Measurements from ENCODE around the gene SLC7A8. TPM values are rescaled to one million over a fixed set of nuclear protein-coding genes. Genes with fewer than 3 reads are reported as not detected.
A peak's percentile ranks its signal among the peaks of the same experiment; 100 is the strongest.

The SLC7A8 gene
- total and polyA plus RNA-seq, 4 experiments from 2014 or later = 0.56 to 4.1 (median 1.5) TPM

DNA sequence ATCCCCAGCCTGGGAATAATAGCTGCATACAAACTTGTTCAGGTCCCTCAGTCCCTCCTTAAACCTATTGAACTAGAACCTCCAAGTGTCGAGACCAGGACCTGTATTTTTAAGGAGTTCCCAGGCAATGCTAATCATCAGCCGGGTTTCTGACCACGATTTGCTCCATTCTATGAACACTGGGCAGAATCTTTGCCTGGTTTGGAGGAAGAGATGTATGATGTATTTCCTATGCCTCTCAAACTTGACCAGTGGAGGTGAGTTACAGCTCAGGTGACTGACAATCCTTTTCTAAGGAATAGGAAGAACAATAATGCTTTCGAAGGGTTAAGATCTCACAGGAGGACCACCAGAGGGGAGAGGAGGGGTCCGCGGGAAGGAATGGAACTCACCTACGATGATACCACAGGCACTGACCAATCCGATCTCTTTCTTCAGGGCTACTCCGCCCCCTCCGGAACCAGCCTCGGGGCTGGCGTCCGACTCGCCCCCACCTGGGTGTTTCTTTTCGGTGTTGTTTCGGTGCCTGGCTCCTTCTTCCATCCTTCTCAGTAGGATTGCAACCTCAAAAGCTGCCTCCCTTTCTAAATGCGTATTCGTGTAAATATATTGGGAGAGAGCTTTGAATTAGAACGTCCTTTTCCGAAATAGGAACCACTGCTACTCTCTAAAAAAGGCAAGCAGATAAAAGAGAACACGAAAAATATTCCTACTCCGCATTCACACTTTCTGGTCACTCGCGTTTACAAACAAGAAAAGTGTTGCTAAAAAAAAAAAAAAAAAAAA is 895 bp downstream of the SLC7A8 start:
- ChIA-PET CTCF (ENCODE audit: partially characterized antibody) (interaction anchor here (0.7 to 9.9 kb wide), 7 partner anchors 8 to 640 kb away, joined by 3 to 151 read pairs (median 4); partner anchors contain the start of genes CEBPE and PPP1R3E), POLR2A (ENCODE audit: partially characterized antibody) (interaction anchor here (0.7 to 2.9 kb wide), 4 partner anchors 56 to 120 kb away, joined by 3 to 9 read pairs (median 4); partner anchors contain the start of gene PPP1R3E)
- Mint-ChIP-seq H3K27me3 (peaks cover 18 to 25% of the 10 kb centered on the region in 2 donors), H3K36me3 (no peaks in the 10 kb centered on the region), H3K4me3 (no peak overlapping the region), H3K27ac (no peak overlapping the region), H3K4me1 (peaks cover 0 to 11% (median 0%) of the 10 kb centered on the region in 4 donors), H3K9me3 (no peaks in the 10 kb centered on the region)
- peaks cover 16% of the 10 kb centered on the region for H3K4me1 ChIP-seq (ENCODE audit: insufficient read depth, low read length)
- intact Hi-C loops (cut with micrococcal nuclease) = no loop called here
- H3K27ac ChIP-seq (ENCODE audit: low read depth, low read length) = no peak overlapping the region
- peak overlapping the region; percentile 26 to 37 for H3K4me3 ChIP-seq (ENCODE audit: low read length in 2 of 2)
- peaks cover 15% of the 10 kb centered on the region for H3K27me3 ChIP-seq (ENCODE audit: insufficient read depth, low read length)
- H3K36me3 ChIP-seq (ENCODE audit: insufficient read depth, low read length) = no peaks in the 10 kb centered on the region
- no peaks in the 10 kb centered on the region for H3K9me3 ChIP-seq (ENCODE audit: control insufficient read depth in 1 of 2, low read length in 2 of 2)
- peak in 3 of 5 donors; percentile 27 to 43 (median 32) for DNase-seq

GRCh38 chr14:23181946-23182345 is 1.5 kb downstream of the SLC7A8 start:
- H3K4me1 ChIP-seq (ENCODE audit: insufficient read depth, low read length) = peaks cover 16% of the 10 kb centered on the region
- no peak for DNase-seq
- no peaks in the 10 kb centered on the region for H3K36me3 ChIP-seq (ENCODE audit: insufficient read depth, low read length)
- Mint-ChIP-seq H3K4me1 (peaks cover 0 to 9% (median 0%) of the 10 kb centered on the region in 4 donors), H3K36me3 (no peaks in the 10 kb centered on the region), H3K27me3 (peaks cover 20 to 25% of the 10 kb centered on the region in 2 donors), H3K9me3 (no peaks in the 10 kb centered on the region), H3K27ac (no peak overlapping the region), H3K4me3 (peak overlapping the region in 5 of 8 donors; percentile 2 to 61 (median 18))
- no peaks in the 10 kb centered on the region for H3K9me3 ChIP-seq (ENCODE audit: control insufficient read depth in 1 of 2, low read length in 2 of 2)
- H3K4me3 ChIP-seq (ENCODE audit: low read length in 2 of 2) = no peak overlapping the region
- ChIA-PET POLR2A (ENCODE audit: partially characterized antibody) (interaction anchor here (0.7 to 2.9 kb wide), 4 partner anchors 56 to 121 kb away, joined by 3 to 9 read pairs (median 4); partner anchors contain the start of gene PPP1R3E), CTCF (ENCODE audit: partially characterized antibody) (interaction anchor here (1.2 to 9.9 kb wide), 5 partner anchors 8 to 113 kb away, joined by 4 to 151 read pairs (median 5); partner anchors contain the start of gene CEBPE)
- intact Hi-C loops (cut with micrococcal nuclease) = no loop called here
- no peak overlapping the region for H3K27ac ChIP-seq (ENCODE audit: low read depth, low read length)
- H3K27me3 ChIP-seq (ENCODE audit: insufficient read depth, low read length) = peaks cover 15% of the 10 kb centered on the region

DNA sequence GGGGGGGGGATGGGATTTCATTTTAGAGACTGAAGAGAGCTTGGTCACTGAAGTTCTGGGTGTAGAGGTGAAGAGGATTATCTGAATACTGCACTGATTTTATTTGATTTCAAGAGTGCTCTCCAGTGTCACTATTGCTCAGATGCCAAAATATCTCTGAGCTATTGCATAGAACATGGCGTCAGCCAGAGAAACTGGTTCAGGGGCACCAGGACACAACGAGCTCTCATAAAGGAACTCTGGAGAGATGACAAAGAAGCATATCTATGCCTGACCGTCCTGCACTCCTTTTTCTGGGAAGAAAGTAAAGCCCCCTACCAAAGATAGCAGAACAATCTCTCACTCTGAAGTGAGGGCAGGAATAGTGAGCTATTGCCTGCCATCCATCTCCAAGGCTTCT is 2.0 kb downstream of the SLC7A8 start:
- Histone ChIP-seq H3K27ac (ENCODE audit: low read depth, low read length) (no peak overlapping the region), H3K36me3 (ENCODE audit: insufficient read depth, low read length) (no peaks in the 10 kb centered on the region), H3K27me3 (ENCODE audit: insufficient read depth, low read length) (peaks cover 15% of the 10 kb centered on the region), H3K9me3 (ENCODE audit: control insufficient read depth in 1 of 2, low read length in 2 of 2) (no peaks in the 10 kb centered on the region), H3K4me1 (ENCODE audit: insufficient read depth, low read length) (peaks cover 16% of the 10 kb centered on the region), H3K4me3 (ENCODE audit: low read length in 2 of 2) (no peak overlapping the region)
- peak overlapping the region in 5 of 8 donors; percentile 17 to 61 (median 33) for H3K4me3 Mint-ChIP-seq
- ChIA-PET POLR2A (ENCODE audit: partially characterized antibody) (interaction anchor here (1.2 to 2.9 kb wide), 2 partner anchors 60 to 61 kb away, joined by 4 to 9 read pairs; no protein-coding TSS in a partner anchor), CTCF (ENCODE audit: partially characterized antibody) (interaction anchor here (1.2 to 9.9 kb wide), 5 partner anchors 9 to 113 kb away, joined by 4 to 151 read pairs (median 5); partner anchors contain the start of gene CEBPE)
- intact Hi-C loops (cut with micrococcal nuclease) = no loop called here
- peaks cover 0 to 8% (median 0%) of the 10 kb centered on the region in 4 donors for H3K4me1 Mint-ChIP-seq
- no peak for DNase-seq
- no peaks in the 10 kb centered on the region for H3K9me3 Mint-ChIP-seq
- no peaks in the 10 kb centered on the region for H3K36me3 Mint-ChIP-seq
- no peak overlapping the region for H3K27ac Mint-ChIP-seq
- H3K27me3 Mint-ChIP-seq = peaks cover 20 to 25% of the 10 kb centered on the region in 2 donors

DNA sequence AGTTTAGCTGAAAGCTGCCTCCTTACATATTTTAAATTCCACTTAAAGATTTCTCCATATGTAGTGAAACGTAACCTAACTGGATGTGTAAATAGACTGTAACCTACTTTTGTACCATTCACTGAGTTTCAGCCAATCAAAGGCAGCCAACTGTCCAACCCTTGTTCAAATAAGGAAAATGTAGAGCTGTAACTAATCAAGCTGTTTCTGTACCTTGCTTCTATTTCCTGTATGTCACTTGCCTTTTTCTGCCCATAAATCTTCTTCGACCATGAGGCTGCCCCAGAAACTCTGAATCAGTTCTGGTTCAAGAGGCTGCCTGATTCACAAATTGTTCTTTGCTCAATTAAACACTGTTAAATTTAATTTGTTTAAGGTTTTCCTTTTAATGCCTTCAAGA is 6.3 kb downstream of the SLC7A8 start:
- intact Hi-C loops (cut with micrococcal nuclease) = no loop called here
- ChIA-PET POLR2A (ENCODE audit: partially characterized antibody) (no interaction called here), CTCF (ENCODE audit: partially characterized antibody) (interaction anchor here (0.7 to 3.7 kb wide), 5 partner anchors 10 to 108 kb away, joined by 3 to 18 read pairs (median 8); no protein-coding TSS in a partner anchor)
- Histone ChIP-seq H3K4me3 (ENCODE audit: low read length in 2 of 2) (no peak overlapping the region), H3K27ac (ENCODE audit: low read depth, low read length) (no peak overlapping the region), H3K4me1 (ENCODE audit: insufficient read depth, low read length) (peaks cover 5% of the 10 kb centered on the region), H3K27me3 (ENCODE audit: insufficient read depth, low read length) (peaks cover 7% of the 10 kb centered on the region), H3K36me3 (ENCODE audit: insufficient read depth, low read length) (no peaks in the 10 kb centered on the region), H3K9me3 (ENCODE audit: control insufficient read depth in 1 of 2, low read length in 2 of 2) (no peaks in the 10 kb centered on the region)
- Mint-ChIP-seq H3K4me3 (no peak overlapping the region), H3K36me3 (no peaks in the 10 kb centered on the region), H3K9me3 (no peaks in the 10 kb centered on the region), H3K4me1 (peaks cover 0 to 19% (median 9%) of the 10 kb centered on the region in 4 donors), H3K27ac (peak overlapping the region in 2 of 7 donors; percentile 32 to 65), H3K27me3 (peaks cover 19 to 36% of the 10 kb centered on the region in 2 donors)
- no peak for DNase-seq

DNA sequence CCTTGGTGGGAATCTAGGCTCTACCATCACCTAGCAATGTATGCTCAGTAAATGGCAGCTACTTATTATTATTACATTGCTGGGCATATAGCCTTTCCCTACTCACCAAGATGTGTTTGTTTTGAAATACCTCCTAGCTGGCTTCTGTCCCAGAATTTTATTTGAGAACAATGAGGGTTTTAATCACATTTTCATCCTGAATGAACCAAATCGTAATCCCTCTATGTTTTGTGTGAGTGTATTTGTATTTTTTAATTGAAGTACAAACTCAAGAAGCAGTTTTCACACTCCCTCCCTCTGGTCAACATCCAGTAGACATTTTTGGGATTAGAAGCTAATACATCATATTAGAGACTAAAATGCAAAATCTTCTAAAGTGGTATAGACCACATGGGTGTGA is 7.6 kb downstream of the SLC7A8 start:
- peaks cover 0 to 19% (median 9%) of the 10 kb centered on the region in 4 donors for H3K4me1 Mint-ChIP-seq
- Histone ChIP-seq H3K9me3 (ENCODE audit: control insufficient read depth in 1 of 2, low read length in 2 of 2) (no peaks in the 10 kb centered on the region), H3K27me3 (ENCODE audit: insufficient read depth, low read length) (no peaks in the 10 kb centered on the region), H3K36me3 (ENCODE audit: insufficient read depth, low read length) (no peaks in the 10 kb centered on the region), H3K4me3 (ENCODE audit: low read length in 2 of 2) (no peak overlapping the region), H3K27ac (ENCODE audit: low read depth, low read length) (no peak overlapping the region), H3K4me1 (ENCODE audit: insufficient read depth, low read length) (no peaks in the 10 kb centered on the region)
- DNase-seq = no peak
- H3K27me3 Mint-ChIP-seq = peaks cover 16 to 28% of the 10 kb centered on the region in 2 donors
- ChIA-PET CTCF (ENCODE audit: partially characterized antibody) (interaction anchor here (0.9 to 2.2 kb wide), 3 partner anchors 10 to 107 kb away, joined by 3 to 8 read pairs (median 3); no protein-coding TSS in a partner anchor), POLR2A (ENCODE audit: partially characterized antibody) (interaction anchor here (1.1 kb wide), 1 partner anchor 145 kb away, joined by 3 read pairs; the partner anchor contains the start of gene PABPN1)
- H3K27ac Mint-ChIP-seq = no peak overlapping the region
- no peaks in the 10 kb centered on the region for H3K9me3 Mint-ChIP-seq
- H3K36me3 Mint-ChIP-seq = no peaks in the 10 kb centered on the region
- intact Hi-C loops (cut with micrococcal nuclease) = no loop called here
- H3K4me3 Mint-ChIP-seq = no peak overlapping the region

- Histone ChIP-seq H3K27me3 (ENCODE audit: insufficient read depth, low read length) (no peaks in the 10 kb centered on the region), H3K9me3 (ENCODE audit: control insufficient read depth in 1 of 2, low read length in 2 of 2) (no peaks in the 10 kb centered on the region), H3K4me3 (ENCODE audit: low read length in 2 of 2) (no peak overlapping the region), H3K36me3 (ENCODE audit: insufficient read depth, low read length) (no peaks in the 10 kb centered on the region), H3K27ac (ENCODE audit: low read depth, low read length) (no peak overlapping the region), H3K4me1 (ENCODE audit: insufficient read depth, low read length) (no peaks in the 10 kb centered on the region)
- H3K36me3 Mint-ChIP-seq = no peaks in the 10 kb centered on the region
- POLR2A ChIA-PET (ENCODE audit: partially characterized antibody) = no interaction called here
- no peak overlapping the region for H3K27ac Mint-ChIP-seq
- H3K27me3 Mint-ChIP-seq = peaks cover 9 to 23% of the 10 kb centered on the region in 2 donors
- intact Hi-C loops (cut with micrococcal nuclease) = no loop called here
- no peaks in the 10 kb centered on the region for H3K9me3 Mint-ChIP-seq
- peaks cover 0 to 20% (median 9%) of the 10 kb centered on the region in 4 donors for H3K4me1 Mint-ChIP-seq
- DNase-seq = no peak
- no peak overlapping the region for H3K4me3 Mint-ChIP-seq
- CTCF ChIA-PET (ENCODE audit: partially characterized antibody) = interaction anchor here (1.2 to 1.6 kb wide), 2 partner anchors 10 to 12 kb away, joined by 3 to 5 read pairs; no protein-coding TSS in a partner anchor
Measured at GRCh38 chr14:23174296-23175184, 8.9 kb downstream of the SLC7A8 start.

All from CD4-positive, alpha-beta memory T cell (primary cell).